Caco-2 (cell line): ENCODE measurements around the gene LGI2. TPM values are rescaled to one million over a fixed set of nuclear protein-coding genes. Genes with fewer than 3 reads are reported as not detected.
"Not testable (repeated sequence)": the region's sequence is repeated elsewhere in the genome, so short reads cannot be mapped to it uniquely, and the experiment has no call there.

ENCODE experiments used
- BruUV-seq: library from RNA; stranded (reverse); fragments of 400-500 nt; replicated peaks from 2 replicates; lab custom pipeline; 2021; lab: Mats Ljungman, UMichigan
- CTCF ChIA-PET: fragments of 300-600 bp; sonication (Branson Sonifier 250); formaldehyde crosslinking; loops from one replicate; lab custom pipeline; 2022; ENCODE audit warnings: antibody characterized with exemption; lab: Charles Lee
- POLR2A ChIA-PET: fragments of 300-600 bp; sonication (Branson Sonifier 250); formaldehyde crosslinking; loops from one replicate; lab custom pipeline; 2022; ENCODE audit warnings: antibody characterized with exemption; lab: Charles Lee
- DNase-seq, 2 experiments: peaks; one replicate each; pipeline versions ENCODE4 v3.0.0 to v3.0.0-alpha.2; 2020 to 2022
- H3K27me3 ChIP-seq: replicated peaks from 2 replicates; pipeline ENCODE4 v1.6.0; 2011; ENCODE audit warnings: low read length; ENCODE audit not compliant: control insufficient read depth, insufficient read depth
- H3K36me3 ChIP-seq: 2 replicates; pipeline ENCODE4 v1.5.1; 2011; ENCODE audit warnings: low read length; ENCODE audit not compliant: control insufficient read depth, insufficient read depth
- H3K4me1 ChIP-seq: fragments of 250-450 bp; sonication (Bioruptor Pico); 2 replicates; pipeline ENCODE4 v1.5.1; 2020; ENCODE audit warnings: mild to moderate bottlenecking
- H3K4me3 ChIP-seq: 2 replicates; pipeline ENCODE4 v1.5.1; 2011; ENCODE audit warnings: low read depth, mild to moderate bottlenecking, control low read depth, low read length
- H3K9me3 ChIP-seq: fragments of 250-450 bp; sonication (Bioruptor Pico); 2 replicates; pipeline ENCODE4 v1.5.1; 2020; ENCODE audit warnings: mild to moderate bottlenecking, moderate library complexity
- H3K27ac Mint-ChIP-seq: one replicate; pipeline ENCODE4 v1.8.0; 2022; ENCODE audit warnings: mixed read lengths; ENCODE audit not compliant: unreplicated experiment
- H3K27me3 Mint-ChIP-seq: one replicate; pipeline ENCODE4 v1.8.0; 2022; ENCODE audit warnings: mixed read lengths; ENCODE audit not compliant: insufficient read depth, unreplicated experiment
- H3K36me3 Mint-ChIP-seq: one replicate; pipeline ENCODE4 v1.8.0; 2022; ENCODE audit warnings: mild to moderate bottlenecking, mixed read lengths; ENCODE audit not compliant: insufficient read depth, unreplicated experiment
- H3K4me1 Mint-ChIP-seq: one replicate; pipeline ENCODE4 v1.8.0; 2022; ENCODE audit warnings: low read depth, mixed read lengths; ENCODE audit not compliant: unreplicated experiment
- H3K4me3 Mint-ChIP-seq: one replicate; pipeline ENCODE4 v1.8.0; 2022; ENCODE audit warnings: mild to moderate bottlenecking, moderate library complexity, mixed read lengths; ENCODE audit not compliant: unreplicated experiment
- H3K9me3 Mint-ChIP-seq: one replicate; pipeline ENCODE4 v1.8.0; 2022; ENCODE audit warnings: mixed read lengths; ENCODE audit not compliant: unreplicated experiment
- intact Hi-C: fragments of 100-400 bp; cut with micrococcal nuclease; formaldehyde crosslinking; loops from one replicate; pipeline ENCODE4 v1.10.0; 2022; ENCODE audit not compliant: unreplicated experiment
- total RNA-seq: library from RNA; stranded (reverse); gene quantifications from 2 replicates; pipeline ENCODE4 v1.2.3, GENCODE V29; 2022
- TF ChIP-seq, protein P1 (sequence below), 2 experiments: fragments of 200-600 bp in 1 of 2; IDR thresholded peaks; 1 replicate in 1 of 2; 2 replicates in 1 of 2; pipeline versions ENCODE4 v1.5.1 to v1.8.0; 2011 to 2022; ENCODE audit warnings: antibody characterized with exemption in 1 of 2, control low read depth in 1 of 2, inconsistent platforms in 1 of 2, low read depth in 1 of 2, low read length in 1 of 2, mild to moderate bottlenecking in 1 of 2, moderate library complexity in 1 of 2; ENCODE audit not compliant: insufficient read depth in 1 of 2, severe bottlenecking in 1 of 2, unreplicated experiment in 1 of 2

The LGI2 gene
- total RNA-seq, 1 experiment from 2014 or later, result 7.5 TPM

GRCh38 chr4:25020236-25020635 lies 10.5 kb downstream of the LGI2 start:
- intact Hi-C loops, result no loop called here
- Histone ChIP-seq H3K36me3 (no peaks in the 10 kb centered on the region), H3K4me3 (no peak overlapping the region), H3K4me1 (0 out of 2 replicates have a peak, but pooled peaks cover 4% of the 10 kb centered on the region), H3K27me3 (no peaks in the 10 kb centered on the region), H3K9me3 (no peaks in the 10 kb centered on the region)
- no peaks in the 10 kb centered on the region for H3K9me3 Mint-ChIP-seq
- H3K4me3 Mint-ChIP-seq, result no peak overlapping the region
- no peak overlapping the region for H3K27ac Mint-ChIP-seq
- BruUV-seq, result no TSS peak
- no peaks in the 10 kb centered on the region for H3K27me3 Mint-ChIP-seq
- no peak for DNase-seq
- H3K4me1 Mint-ChIP-seq, result peaks cover 18% of the 10 kb centered on the region
- ChIA-PET CTCF (no interaction called here), POLR2A (no interaction called here)
- TF ChIP-seq, protein P1, sequence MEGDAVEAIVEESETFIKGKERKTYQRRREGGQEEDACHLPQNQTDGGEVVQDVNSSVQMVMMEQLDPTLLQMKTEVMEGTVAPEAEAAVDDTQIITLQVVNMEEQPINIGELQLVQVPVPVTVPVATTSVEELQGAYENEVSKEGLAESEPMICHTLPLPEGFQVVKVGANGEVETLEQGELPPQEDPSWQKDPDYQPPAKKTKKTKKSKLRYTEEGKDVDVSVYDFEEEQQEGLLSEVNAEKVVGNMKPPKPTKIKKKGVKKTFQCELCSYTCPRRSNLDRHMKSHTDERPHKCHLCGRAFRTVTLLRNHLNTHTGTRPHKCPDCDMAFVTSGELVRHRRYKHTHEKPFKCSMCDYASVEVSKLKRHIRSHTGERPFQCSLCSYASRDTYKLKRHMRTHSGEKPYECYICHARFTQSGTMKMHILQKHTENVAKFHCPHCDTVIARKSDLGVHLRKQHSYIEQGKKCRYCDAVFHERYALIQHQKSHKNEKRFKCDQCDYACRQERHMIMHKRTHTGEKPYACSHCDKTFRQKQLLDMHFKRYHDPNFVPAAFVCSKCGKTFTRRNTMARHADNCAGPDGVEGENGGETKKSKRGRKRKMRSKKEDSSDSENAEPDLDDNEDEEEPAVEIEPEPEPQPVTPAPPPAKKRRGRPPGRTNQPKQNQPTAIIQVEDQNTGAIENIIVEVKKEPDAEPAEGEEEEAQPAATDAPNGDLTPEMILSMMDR (IDR thresholded peaks at IDR 0.05; ENCODE audit: insufficient read depth in 1 of 2, low read depth in 1 of 2, low read length in 1 of 2, severe bottlenecking in 1 of 2, unreplicated experiment in 1 of 2), result no peak
- no peaks in the 10 kb centered on the region for H3K36me3 Mint-ChIP-seq

DNA sequence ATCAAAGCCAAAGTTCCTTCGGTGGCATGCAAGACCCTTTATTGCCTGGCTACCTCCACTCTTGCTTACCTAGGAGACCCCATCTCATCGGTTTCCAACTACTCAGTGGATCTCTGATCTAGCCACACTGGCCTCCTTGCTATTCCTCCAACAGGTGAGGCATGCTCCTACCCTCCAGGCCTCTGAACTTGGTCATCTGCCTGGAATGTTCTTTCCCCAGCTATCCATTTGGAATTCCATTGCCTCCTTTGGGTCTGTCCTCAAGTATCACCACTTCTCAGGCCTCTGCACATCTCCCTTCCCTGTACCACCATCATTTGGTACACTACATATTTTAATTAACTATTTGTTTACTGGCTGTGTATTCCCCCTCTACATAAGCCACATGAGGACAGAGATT lies 11.2 kb downstream of the LGI2 start:
- no peaks in the 10 kb centered on the region for H3K27me3 Mint-ChIP-seq
- Histone ChIP-seq H3K4me3 (no peak overlapping the region), H3K9me3 (no peaks in the 10 kb centered on the region), H3K27me3 (no peaks in the 10 kb centered on the region), H3K4me1 (0 out of 2 replicates have a peak, but pooled peaks cover 4% of the 10 kb centered on the region), H3K36me3 (no peaks in the 10 kb centered on the region)
- ChIA-PET CTCF (no interaction called here), POLR2A (interaction anchor here (0.6 kb wide), 1 partner anchor 125 kb away, joined by 3 read pairs; no protein-coding TSS in a partner anchor)
- no peak for DNase-seq
- no peaks in the 10 kb centered on the region for H3K9me3 Mint-ChIP-seq
- no peaks in the 10 kb centered on the region for H3K36me3 Mint-ChIP-seq
- no peak overlapping the region for H3K4me3 Mint-ChIP-seq
- BruUV-seq, result no TSS peak
- intact Hi-C loops, result no loop called here
- TF ChIP-seq, protein P1 (IDR thresholded peaks at IDR 0.05; ENCODE audit: insufficient read depth in 1 of 2, low read depth in 1 of 2, low read length in 1 of 2, severe bottlenecking in 1 of 2, unreplicated experiment in 1 of 2), result no peak
- H3K27ac Mint-ChIP-seq, result peak overlapping the region; percentile 37
- peaks cover 18% of the 10 kb centered on the region for H3K4me1 Mint-ChIP-seq

DNA sequence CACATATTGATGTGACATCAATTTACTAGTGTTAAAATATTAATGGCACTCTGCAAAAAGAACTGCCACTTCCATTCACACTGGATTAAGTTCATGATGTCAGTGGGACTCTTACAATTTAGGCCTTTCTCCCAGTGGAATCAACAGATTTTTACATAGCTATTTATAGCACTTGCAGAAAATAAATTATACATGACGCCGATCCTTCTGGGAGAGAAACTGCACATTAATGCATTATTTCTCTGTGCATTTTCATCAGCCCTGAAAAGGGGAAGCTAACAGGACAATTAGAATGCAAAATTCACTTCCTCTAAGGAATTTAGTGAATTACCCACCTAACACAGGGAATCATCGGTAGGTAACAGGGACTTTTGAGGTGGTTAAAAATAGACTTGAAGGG lies 15.7 kb downstream of the LGI2 start:
- peaks cover 19% of the 10 kb centered on the region for H3K4me1 Mint-ChIP-seq
- no peaks in the 10 kb centered on the region for H3K27me3 ChIP-seq
- no peak overlapping the region for H3K4me3 ChIP-seq
- no peak for DNase-seq
- H3K9me3 ChIP-seq, result no peaks in the 10 kb centered on the region
- no peaks in the 10 kb centered on the region for H3K9me3 Mint-ChIP-seq
- no peak overlapping the region for H3K27ac Mint-ChIP-seq
- H3K4me3 Mint-ChIP-seq, result no peak overlapping the region
- no TSS peak for BruUV-seq
- CTCF ChIA-PET, result no interaction called here
- POLR2A ChIA-PET, result no interaction called here
- no peaks in the 10 kb centered on the region for H3K36me3 ChIP-seq
- H3K36me3 Mint-ChIP-seq, result no peaks in the 10 kb centered on the region
- TF ChIP-seq, protein P1 (IDR thresholded peaks at IDR 0.05; ENCODE audit: insufficient read depth in 1 of 2, low read depth in 1 of 2, low read length in 1 of 2, severe bottlenecking in 1 of 2, unreplicated experiment in 1 of 2), result no peak
- H3K27me3 Mint-ChIP-seq, result no peaks in the 10 kb centered on the region
- intact Hi-C loops, result no loop called here
- 0 out of 2 replicates have a peak, but pooled peaks cover 10% of the 10 kb centered on the region for H3K4me1 ChIP-seq

DNA sequence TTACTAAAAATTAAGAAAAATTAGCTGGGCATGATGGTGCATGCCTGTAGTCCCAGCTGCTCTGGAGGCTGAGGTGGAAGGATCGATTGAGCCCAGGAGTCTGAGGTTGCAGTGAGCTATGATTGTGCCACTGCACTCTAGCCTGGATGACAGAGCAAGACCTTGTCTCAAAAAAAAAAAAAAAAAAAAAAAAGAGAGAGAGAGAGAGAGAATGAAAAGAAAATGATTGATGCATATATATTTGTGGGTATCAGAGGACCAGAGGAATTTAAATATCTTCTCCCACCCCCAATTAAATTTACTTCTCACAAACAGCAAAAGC lies 16.1 kb downstream of the LGI2 start:
- H3K27me3 Mint-ChIP-seq, POLR2A ChIA-PET, H3K27ac Mint-ChIP-seq, H3K9me3 Mint-ChIP-seq, H3K4me3 Mint-ChIP-seq, BruUV-seq, DNase-seq, H3K9me3 ChIP-seq, CTCF ChIA-PET, H3K36me3 ChIP-seq, H3K36me3 Mint-ChIP-seq, H3K4me1 ChIP-seq, intact Hi-C loops, H3K4me3 ChIP-seq, H3K27me3 ChIP-seq: not testable (repeated sequence)
- peaks cover 16% of the 10 kb centered on the region for H3K4me1 Mint-ChIP-seq
